IMR-90 (cell line): ENCODE measurements around the gene MYOZ3. TPM values are rescaled to one million over a fixed set of nuclear protein-coding genes. Genes with fewer than 3 reads are reported as not detected.

Experiments
- ATAC-seq: fragments of 200-7000 bp; cut with Tn5 transposase; 2 replicates; pipeline ENCODE4 v1.9.1; 2020; ENCODE audit warnings: low read depth, mild to moderate bottlenecking, moderate library complexity
- BruUV-seq: library from RNA; stranded (reverse); fragments of 400-500 nt; replicated peaks from 2 replicates; lab custom pipeline; 2021; lab: Mats Ljungman, UMichigan
- CTCF ChIA-PET: fragments of 300-600 bp; formaldehyde crosslinking; extraction: SDS; loops from one replicate; lab custom pipeline; 2021; ENCODE audit warnings: antibody characterized with exemption; lab: Yijun Ruan, JAX
- POLR2A ChIA-PET: fragments of 300-600 bp; sonication (Branson Sonifier 250); formaldehyde crosslinking; loops from one replicate; lab custom pipeline; 2022; ENCODE audit warnings: antibody characterized with exemption; ENCODE audit not compliant: unreplicated experiment; lab: Charles Lee
- DNase-seq: peaks from one replicate; pipeline ENCODE4 v3.0.0; 2013
- H2AFZ ChIP-seq: replicated peaks from 2 replicates; pipeline ENCODE3; 2013; ENCODE audit warnings: low read length, mild to moderate bottlenecking; ENCODE audit not compliant: poor library complexity
- H2AK5ac ChIP-seq: 2 replicates; pipeline ENCODE4 v1.6.1; 2013; ENCODE audit warnings: low read depth, low read length, inconsistent platforms
- H2AK9ac ChIP-seq: replicated peaks from 2 replicates; pipeline ENCODE3; 2013; ENCODE audit warnings: mild to moderate bottlenecking, low read depth, low read length, moderate library complexity; ENCODE audit not compliant: poor library complexity
- H2BK120ac ChIP-seq: 2 replicates; pipeline ENCODE4 v1.6.1; 2013; ENCODE audit warnings: low read depth, low read length, inconsistent platforms
- H2BK15ac ChIP-seq: 3 replicates; pipeline ENCODE4 v1.6.1; 2013; ENCODE audit warnings: low read depth, low read length, inconsistent platforms
- H2BK20ac ChIP-seq: 2 replicates; pipeline ENCODE4 v1.6.1; 2013; ENCODE audit warnings: low read depth, mild to moderate bottlenecking, inconsistent platforms, low read length, moderate library complexity
- H2BK5ac ChIP-seq: 2 replicates; pipeline ENCODE4 v1.6.1; 2013; ENCODE audit warnings: mild to moderate bottlenecking, low read depth, low read length, inconsistent platforms; ENCODE audit not compliant: poor library complexity, severe bottlenecking
- H3K14ac ChIP-seq: replicated peaks from 2 replicates; pipeline ENCODE4 v1.6.1; 2013; ENCODE audit warnings: low read depth, low read length, inconsistent platforms
- H3K18ac ChIP-seq: 2 replicates; pipeline ENCODE4 v1.6.1; 2013; ENCODE audit warnings: low read depth, low read length, control low read depth
- H3K23ac ChIP-seq: 2 replicates; pipeline ENCODE4 v1.6.1; 2013; ENCODE audit warnings: low read depth, low read length, inconsistent platforms
- H3K27ac ChIP-seq: 2 replicates; pipeline ENCODE4 v1.5.1; 2013; ENCODE audit warnings: mild to moderate bottlenecking, control low read depth, low read length; ENCODE audit not compliant: insufficient read depth
- H3K27me3 ChIP-seq: 2 replicates; pipeline ENCODE4 v1.6.1; 2013; ENCODE audit warnings: low read length; ENCODE audit not compliant: control insufficient read depth, insufficient read depth
- H3K36me3 ChIP-seq: 2 replicates; pipeline ENCODE4 v1.6.1; 2013; ENCODE audit warnings: low read length, mixed read lengths; ENCODE audit not compliant: control insufficient read depth, insufficient read depth
- H3K4ac ChIP-seq: 2 replicates; pipeline ENCODE4 v1.6.1; 2013; ENCODE audit warnings: low read depth, low read length, inconsistent platforms
- H3K4me1 ChIP-seq: 2 replicates; pipeline ENCODE4 v1.6.1; 2013; ENCODE audit warnings: low read length, mixed read lengths; ENCODE audit not compliant: control insufficient read depth, insufficient read depth
- H3K4me2 ChIP-seq: 2 replicates; pipeline ENCODE4 v1.6.1; 2013; ENCODE audit warnings: low read depth, mild to moderate bottlenecking, control low read depth, low read length, moderate library complexity
- H3K4me3 ChIP-seq: 2 replicates; pipeline ENCODE4 v1.5.1; 2013; ENCODE audit warnings: low read depth, mild to moderate bottlenecking, control low read depth, low read length, moderate library complexity; ENCODE audit not compliant: insufficient read depth
- H3K56ac ChIP-seq: 2 replicates; pipeline ENCODE4 v1.6.1; 2013; ENCODE audit warnings: low read length, inconsistent platforms; ENCODE audit not compliant: insufficient read depth; ENCODE audit errors: extremely low read depth
- H3K79me1 ChIP-seq, 2 experiments: 2 replicates each; pipeline ENCODE4 v1.6.1; 2013; ENCODE audit warnings: low read length in 2 of 2, inconsistent platforms in 1 of 2, low read depth in 1 of 2
- H3K9ac ChIP-seq: 2 replicates; pipeline ENCODE4 v1.6.1; 2013; ENCODE audit warnings: low read depth, low read length, control low read depth
- H3K9me1 ChIP-seq: 2 replicates; pipeline ENCODE4 v1.6.1; 2013; ENCODE audit warnings: low read length, inconsistent platforms; ENCODE audit not compliant: insufficient read depth
- H3K9me3 ChIP-seq: 2 replicates; pipeline ENCODE4 v1.6.1; 2013; ENCODE audit warnings: low read length; ENCODE audit not compliant: control insufficient read depth, insufficient read depth
- H4K20me1 ChIP-seq: 2 replicates; pipeline ENCODE4 v1.6.1; 2013; ENCODE audit warnings: low read length, inconsistent platforms; ENCODE audit not compliant: insufficient read depth
- H4K5ac ChIP-seq: 2 replicates; pipeline ENCODE4 v1.6.1; 2013; ENCODE audit warnings: mild to moderate bottlenecking, low read depth, low read length, control low read depth
- H4K8ac ChIP-seq, 2 experiments: 2 replicates each; pipeline ENCODE4 v1.6.1; 2013; ENCODE audit warnings: low read depth in 2 of 2, low read length in 2 of 2, control low read depth in 1 of 2, inconsistent platforms in 1 of 2
- H4K91ac ChIP-seq: 2 replicates; pipeline ENCODE4 v1.6.1; 2013; ENCODE audit warnings: low read depth, low read length, inconsistent platforms; ENCODE audit not compliant: insufficient read depth
- BHLHE40 ChIP-seq: fragments of 150-350 bp; IDR thresholded peaks from 2 replicates; pipeline ENCODE4 v1.6.1; 2016; ENCODE audit warnings: mild to moderate bottlenecking, low read depth, low read length
- CEBPB ChIP-seq: IDR thresholded peaks from 2 replicates; pipeline ENCODE4 v1.6.1; 2012; ENCODE audit warnings: low read depth, low read length, improper control_type of control experiment
- CHD1 ChIP-seq: IDR thresholded peaks from 2 replicates; pipeline ENCODE4 v1.6.1; 2012; ENCODE audit warnings: low read depth, low read length, improper control_type of control experiment
- FOS ChIP-seq: fragments of 150-350 bp; IDR thresholded peaks from 2 replicates; pipeline ENCODE4 v1.6.1; 2016; ENCODE audit warnings: low read depth, low read length
- MAFK ChIP-seq: IDR thresholded peaks from 2 replicates; pipeline ENCODE4 v1.6.1; 2012; ENCODE audit warnings: low read depth, low read length, improper control_type of control experiment
- MAZ ChIP-seq: IDR thresholded peaks from 2 replicates; pipeline ENCODE4 v1.6.1; 2012; ENCODE audit warnings: low read depth, mild to moderate bottlenecking, low read length, improper control_type of control experiment, moderate library complexity, borderline replicate concordance
- NFE2L2 ChIP-seq: fragments of 150-350 bp; IDR thresholded peaks from 2 replicates; pipeline ENCODE4 v1.6.1; 2016; ENCODE audit warnings: low read depth, mild to moderate bottlenecking, low read length
- POLR2A ChIP-seq: IDR thresholded peaks from 2 replicates; pipeline ENCODE4 v1.6.1; 2012; ENCODE audit warnings: mild to moderate bottlenecking, low read depth, low read length
- RAD21 ChIP-seq: IDR thresholded peaks from 2 replicates; pipeline ENCODE4 v1.6.1; 2012; ENCODE audit warnings: low read length, improper control_type of control experiment
- RCOR1 ChIP-seq: IDR thresholded peaks from 2 replicates; pipeline ENCODE4 v1.6.1; 2012; ENCODE audit warnings: mild to moderate bottlenecking, low read length, improper control_type of control experiment; ENCODE audit not compliant: insufficient replicate concordance
- RFX5 ChIP-seq: IDR thresholded peaks from 2 replicates; pipeline ENCODE4 v1.8.0; 2012; ENCODE audit warnings: low read depth, mild to moderate bottlenecking, low read length, moderate library complexity
- SMC3 ChIP-seq: fragments of 150-350 bp; IDR thresholded peaks from 2 replicates; pipeline ENCODE4 v1.6.1; 2016; ENCODE audit warnings: low read depth, mild to moderate bottlenecking, antibody characterized with exemption, low read length, moderate library complexity
- WGBS, 2 experiments: methylation state at CpG; one replicate each; pipeline versions ENCODE4 v1.1.5 to v1.1.7; 2013; ENCODE audit warnings: missing lambda C conversion rate in 2 of 2; ENCODE audit not compliant: insufficient read length in 1 of 2; ENCODE audit errors: extremely low coverage in 2 of 2; 5-methylcytosine and 5-hydroxymethylcytosine counted together
- dilution Hi-C: fragments of 300-500 bp; cut with HindIII; formaldehyde crosslinking; loops from one replicate; pipeline ENCODE4 v1.14.3; 2018; ENCODE audit warnings: low sequenced_read_pairs; ENCODE audit not compliant: unreplicated experiment
- in situ Hi-C: fragments of 300-500 bp; cut with MboI; formaldehyde crosslinking; loops from 3 replicates; pipeline ENCODE4 v1.14.3; 2019; ENCODE audit warnings: low sequenced_read_pairs, inconsistent platforms, mixed read lengths
- intact Hi-C: fragments of 100-400 bp; cut with micrococcal nuclease; formaldehyde crosslinking; loops from 2 replicates; pipeline ENCODE4 v1.10.0; 2022
- polyA plus RNA-seq, 3 experiments: library from polyadenylated mRNA; depleted of rRNA; stranded (reverse); fragments of >200 nt; gene quantifications; 2 replicates each; pipeline ENCODE4 v1.2.3, GENCODE V29; 2012; ENCODE audit warnings: low replicate concordance in 1 of 3
- total RNA-seq: library from RNA; depleted of rRNA; stranded (reverse); fragments of >200 nt; gene quantifications from 2 replicates; pipeline ENCODE4 v1.2.3, GENCODE V29; 2012
- TF ChIP-seq, protein P1 (sequence below): fragments of 150-350 bp; IDR thresholded peaks from 2 replicates; pipeline ENCODE4 v1.6.1; 2017; ENCODE audit warnings: mild to moderate bottlenecking, antibody characterized with exemption, low read length, low read depth
- TF ChIP-seq, protein P2 (sequence below): conservative IDR thresholded peaks from 2 replicates; pipeline ENCODE4 v1.5.1; 2012; ENCODE audit warnings: mild to moderate bottlenecking, low read depth, low read length, improper control_type of control experiment
- TF ChIP-seq, protein P3 (sequence below): fragments of 150-350 bp; IDR thresholded peaks from 2 replicates; pipeline ENCODE4 v1.6.1; 2016; ENCODE audit warnings: low read depth, mild to moderate bottlenecking, low read length, moderate library complexity, borderline replicate concordance

Gene MYOZ3
- total and polyA plus RNA-seq, 2 of the 4 experiments (the other 2 are of a cell fraction): under 0.01 to 0.24 TPM

DNA sequence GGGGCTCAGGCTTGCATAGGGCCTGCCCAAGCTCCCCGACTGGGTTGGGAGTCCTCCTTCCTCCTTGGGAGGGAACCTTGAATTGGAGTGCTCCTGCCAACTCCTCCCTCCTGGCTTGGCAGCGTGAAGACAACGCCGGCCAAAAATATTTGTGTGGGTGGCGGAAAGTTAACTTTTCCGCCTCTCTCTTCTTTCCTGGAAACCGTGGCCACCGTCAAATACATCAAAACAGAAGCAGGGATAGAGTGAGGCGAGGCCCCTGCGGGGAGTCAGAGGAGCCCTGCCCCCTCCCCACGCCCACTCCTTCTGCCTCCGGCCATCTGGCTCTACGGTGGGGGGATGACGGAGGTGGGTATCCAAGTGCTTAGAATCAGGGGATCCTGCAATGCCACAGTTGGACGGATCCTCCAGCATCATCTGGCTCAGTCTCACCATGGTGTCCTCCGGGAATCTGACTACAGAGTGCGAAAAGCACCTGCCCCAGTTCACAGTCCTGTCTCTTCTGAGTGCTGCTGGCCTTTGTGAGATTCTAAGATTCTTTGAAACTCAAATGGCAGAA, 45.8 kb upstream of the MYOZ3 start:
- Histone ChIP-seq H4K8ac (peak overlapping the region in 1 of 2 experiments; percentile 58; a peak in 2 of 4 replicates), H3K14ac (no peak overlapping the region), H3K18ac (no peak overlapping the region; the same call in 1 of the 2 replicates), H2AFZ (peak overlapping the region; percentile 81), H3K79me1 (no peaks in the 10 kb centered on the region), H4K20me1 (no peaks in the 10 kb centered on the region), H3K4me1 (peaks cover 28% of the 10 kb centered on the region), H3K27ac (no peak overlapping the region), H3K36me3 (no peaks in the 10 kb centered on the region), H3K9me1 (0 out of 2 replicates have a peak, but pooled peaks cover 11% of the 10 kb centered on the region), H2AK9ac (peak overlapping the region; percentile 26), H3K4me2 (no peak overlapping the region), H2BK5ac (no peak overlapping the region), H2BK120ac (no peak overlapping the region), H3K4ac (peak overlapping the region; percentile 53), H4K5ac (no peak overlapping the region), H2BK15ac (peak overlapping the region; percentile 38; the same call in 1 of the 3 replicates), H4K91ac (peak overlapping the region; percentile 1; the same call in 1 of the 2 replicates), H2AK5ac (peak overlapping the region; percentile 18), H3K27me3 (peaks cover 4% of the 10 kb centered on the region; the same call in 1 of the 2 replicates), H3K9me3 (no peaks in the 10 kb centered on the region), H3K56ac (no peak overlapping the region), H3K4me3 (no peak overlapping the region), H3K9ac (no peak overlapping the region), H3K23ac (no peak overlapping the region), H2BK20ac (no peak overlapping the region; the same call in 1 of the 2 replicates)
- intact Hi-C loops (no loop called here), dilution Hi-C loops (no loop called here), in situ Hi-C loops (no loop called here)
- peak; percentile 64 for DNase-seq
- CTCF ChIA-PET: interaction anchor here (1.0 kb wide), 1 partner anchor 26 kb away, joined by 3 read pairs; no protein-coding TSS in a partner anchor
- peak; percentile 21 for ATAC-seq
- POLR2A ChIA-PET: no interaction called here
- BruUV-seq: no TSS peak
- WGBS, 2 experiments: 27% methylated on average over 2 of the region's 17 CpGs; no CpG with 5 or more reads in 1 of the 2 experiments
- TF ChIP-seq NFE2L2 (no peak), CEBPB (no peak), POLR2A (no peak), RFX5 (no peak), SMC3 (no peak), MAFK (no peak), RCOR1 (no peak), MAZ (no peak), FOS (no peak), BHLHE40 (no peak), RAD21 (no peak), CHD1 (no peak)
- TF ChIP-seq, protein P1, sequence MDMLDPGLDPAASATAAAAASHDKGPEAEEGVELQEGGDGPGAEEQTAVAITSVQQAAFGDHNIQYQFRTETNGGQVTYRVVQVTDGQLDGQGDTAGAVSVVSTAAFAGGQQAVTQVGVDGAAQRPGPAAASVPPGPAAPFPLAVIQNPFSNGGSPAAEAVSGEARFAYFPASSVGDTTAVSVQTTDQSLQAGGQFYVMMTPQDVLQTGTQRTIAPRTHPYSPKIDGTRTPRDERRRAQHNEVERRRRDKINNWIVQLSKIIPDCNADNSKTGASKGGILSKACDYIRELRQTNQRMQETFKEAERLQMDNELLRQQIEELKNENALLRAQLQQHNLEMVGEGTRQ: no peak
- TF ChIP-seq, protein P2, sequence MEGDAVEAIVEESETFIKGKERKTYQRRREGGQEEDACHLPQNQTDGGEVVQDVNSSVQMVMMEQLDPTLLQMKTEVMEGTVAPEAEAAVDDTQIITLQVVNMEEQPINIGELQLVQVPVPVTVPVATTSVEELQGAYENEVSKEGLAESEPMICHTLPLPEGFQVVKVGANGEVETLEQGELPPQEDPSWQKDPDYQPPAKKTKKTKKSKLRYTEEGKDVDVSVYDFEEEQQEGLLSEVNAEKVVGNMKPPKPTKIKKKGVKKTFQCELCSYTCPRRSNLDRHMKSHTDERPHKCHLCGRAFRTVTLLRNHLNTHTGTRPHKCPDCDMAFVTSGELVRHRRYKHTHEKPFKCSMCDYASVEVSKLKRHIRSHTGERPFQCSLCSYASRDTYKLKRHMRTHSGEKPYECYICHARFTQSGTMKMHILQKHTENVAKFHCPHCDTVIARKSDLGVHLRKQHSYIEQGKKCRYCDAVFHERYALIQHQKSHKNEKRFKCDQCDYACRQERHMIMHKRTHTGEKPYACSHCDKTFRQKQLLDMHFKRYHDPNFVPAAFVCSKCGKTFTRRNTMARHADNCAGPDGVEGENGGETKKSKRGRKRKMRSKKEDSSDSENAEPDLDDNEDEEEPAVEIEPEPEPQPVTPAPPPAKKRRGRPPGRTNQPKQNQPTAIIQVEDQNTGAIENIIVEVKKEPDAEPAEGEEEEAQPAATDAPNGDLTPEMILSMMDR: no peak
- TF ChIP-seq, protein P3, sequence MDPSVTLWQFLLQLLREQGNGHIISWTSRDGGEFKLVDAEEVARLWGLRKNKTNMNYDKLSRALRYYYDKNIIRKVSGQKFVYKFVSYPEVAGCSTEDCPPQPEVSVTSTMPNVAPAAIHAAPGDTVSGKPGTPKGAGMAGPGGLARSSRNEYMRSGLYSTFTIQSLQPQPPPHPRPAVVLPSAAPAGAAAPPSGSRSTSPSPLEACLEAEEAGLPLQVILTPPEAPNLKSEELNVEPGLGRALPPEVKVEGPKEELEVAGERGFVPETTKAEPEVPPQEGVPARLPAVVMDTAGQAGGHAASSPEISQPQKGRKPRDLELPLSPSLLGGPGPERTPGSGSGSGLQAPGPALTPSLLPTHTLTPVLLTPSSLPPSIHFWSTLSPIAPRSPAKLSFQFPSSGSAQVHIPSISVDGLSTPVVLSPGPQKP: no peak
